Progenitor cell of endocrine pancreas (in vitro differentiated cells): ENCODE results near the gene JMJD1C. TPM values are rescaled to one million over a fixed set of nuclear protein-coding genes. Genes with fewer than 3 reads are reported as not detected.

ENCODE experiments used
- DNase-seq: peaks from one replicate; pipeline ENCODE4 v3.0.0; 2021; ENCODE audit warnings: low spot score; ENCODE audit not compliant: unreplicated experiment
- H3K27ac Mint-ChIP-seq: 2 replicates; pipeline ENCODE4 v1.8.0; 2021; ENCODE audit warnings: mild to moderate bottlenecking, moderate library complexity, mixed read lengths
- H3K27me3 Mint-ChIP-seq: 2 replicates; pipeline ENCODE4 v1.8.0; 2021; ENCODE audit warnings: mixed read lengths
- H3K36me3 Mint-ChIP-seq: 2 replicates; pipeline ENCODE4 v1.8.0; 2022; ENCODE audit warnings: mixed read lengths; ENCODE audit not compliant: insufficient read depth
- H3K4me1 Mint-ChIP-seq: 2 replicates; pipeline ENCODE4 v1.8.0; 2021; ENCODE audit warnings: low read depth, mixed read lengths
- H3K4me3 Mint-ChIP-seq: 2 replicates; pipeline ENCODE4 v1.8.0; 2021; ENCODE audit warnings: low read depth, mild to moderate bottlenecking, moderate library complexity, mixed read lengths
- H3K9me3 Mint-ChIP-seq: 2 replicates; pipeline ENCODE4 v1.8.0; 2021; ENCODE audit warnings: low read depth, mixed read lengths
- CTCF ChIP-seq: fragments of 200-600 bp; sonication (generic); IDR thresholded peaks from one replicate; pipeline ENCODE4 v1.5.0; 2021; ENCODE audit warnings: antibody characterized with exemption, mild to moderate bottlenecking; ENCODE audit not compliant: unreplicated experiment
- total RNA-seq: library from RNA; stranded (reverse); gene quantifications from 2 replicates; pipeline ENCODE4 v1.2.1, GENCODE V29; 2021

Gene JMJD1C
- total RNA-seq, 1 donor from 2014 or later: 117 TPM

GRCh38 chr10:63423494-63423893, 42.3 kb downstream of the JMJD1C start:
- Mint-ChIP-seq H3K9me3 (peaks cover 4% of the 10 kb centered on the region), H3K36me3 (peaks cover 4% of the 10 kb centered on the region)
- TF ChIP-seq CTCF: no peak

GRCh38 chr10:63421591-63421990, 44.2 kb downstream of the JMJD1C start:
- peaks cover 4% of the 10 kb centered on the region for H3K9me3 Mint-ChIP-seq
- DNase-seq: no peak
- no peak overlapping the region for H3K4me3 Mint-ChIP-seq
- H3K27ac Mint-ChIP-seq: peak overlapping the region; percentile 23
- H3K27me3 Mint-ChIP-seq: no peaks in the 10 kb centered on the region
- no peak for TF ChIP-seq CTCF
- H3K36me3 Mint-ChIP-seq: peaks cover 4% of the 10 kb centered on the region
- peaks cover 10% of the 10 kb centered on the region for H3K4me1 Mint-ChIP-seq

More at GRCh38 chr10:63423494-63423893, 42.3 kb downstream of the JMJD1C start:
- no peak overlapping the region for H3K27ac Mint-ChIP-seq
- H3K4me3 Mint-ChIP-seq: no peak overlapping the region
- H3K4me1 Mint-ChIP-seq: peaks cover 6% of the 10 kb centered on the region
- no peaks in the 10 kb centered on the region for H3K27me3 Mint-ChIP-seq
- DNase-seq: no peak

GRCh38 chr10:63416376-63416775, 49.4 kb downstream of the JMJD1C start:
- H3K27ac Mint-ChIP-seq: no peak overlapping the region
- H3K27me3 Mint-ChIP-seq: no peaks in the 10 kb centered on the region
- peaks cover 4% of the 10 kb centered on the region for H3K36me3 Mint-ChIP-seq
- peaks cover 2% of the 10 kb centered on the region for H3K9me3 Mint-ChIP-seq
- H3K4me1 Mint-ChIP-seq: peaks cover 20% of the 10 kb centered on the region
- H3K4me3 Mint-ChIP-seq: no peak overlapping the region
- no peak for TF ChIP-seq CTCF
- DNase-seq: no peak

GRCh38 chr10:63415640-63416244, 50.0 kb downstream of the JMJD1C start:
- Mint-ChIP-seq H3K4me3 (no peak overlapping the region), H3K27ac (no peak overlapping the region), H3K36me3 (peaks cover 4% of the 10 kb centered on the region), H3K27me3 (no peaks in the 10 kb centered on the region), H3K9me3 (no peaks in the 10 kb centered on the region), H3K4me1 (peaks cover 23% of the 10 kb centered on the region)
- DNase-seq: no peak
- no peak for TF ChIP-seq CTCF

- TF ChIP-seq CTCF: no peak
- H3K9me3 Mint-ChIP-seq: no peaks in the 10 kb centered on the region
- no peak overlapping the region for H3K27ac Mint-ChIP-seq
- no peaks in the 10 kb centered on the region for H3K36me3 Mint-ChIP-seq
- no peak overlapping the region for H3K4me3 Mint-ChIP-seq
- no peak for DNase-seq
- peaks cover 29% of the 10 kb centered on the region for H3K4me1 Mint-ChIP-seq
- H3K27me3 Mint-ChIP-seq: no peaks in the 10 kb centered on the region
These were observed 51.1 kb downstream of the JMJD1C start for GRCh38 chr10:63414481-63415260.
